Fibroblast of villous mesenchyme (primary cell): ENCODE measurements around the gene RILPL2. TPM values are rescaled to one million over a fixed set of nuclear protein-coding genes. Genes with fewer than 3 reads are reported as not detected.
"Not testable (repeated sequence)": the region's sequence is repeated elsewhere in the genome, so short reads cannot be mapped to it uniquely, and the experiment has no call there.

ENCODE experiments used
- DNase-seq: peaks from one replicate; pipeline ENCODE4 v3.0.0-alpha.2; 2010; ENCODE audit warnings: low read depth
- H3K4me3 ChIP-seq: 2 replicates; pipeline ENCODE4 v1.5.1; 2011; ENCODE audit warnings: low read depth, mild to moderate bottlenecking, low read length
- total RNA-seq: library from RNA; depleted of rRNA; stranded (reverse); fragments of >200 nt; gene quantifications from 2 replicates; pipeline ENCODE4 v1.2.3, GENCODE V29; 2012
- TF ChIP-seq, protein P1 (sequence below): IDR thresholded peaks from 2 replicates; pipeline ENCODE4 v1.5.1; 2012; ENCODE audit warnings: low read depth, mild to moderate bottlenecking, low read length; ENCODE audit not compliant: insufficient read depth

Gene RILPL2
- total RNA-seq, 1 donor = 5.6 TPM

DNA sequence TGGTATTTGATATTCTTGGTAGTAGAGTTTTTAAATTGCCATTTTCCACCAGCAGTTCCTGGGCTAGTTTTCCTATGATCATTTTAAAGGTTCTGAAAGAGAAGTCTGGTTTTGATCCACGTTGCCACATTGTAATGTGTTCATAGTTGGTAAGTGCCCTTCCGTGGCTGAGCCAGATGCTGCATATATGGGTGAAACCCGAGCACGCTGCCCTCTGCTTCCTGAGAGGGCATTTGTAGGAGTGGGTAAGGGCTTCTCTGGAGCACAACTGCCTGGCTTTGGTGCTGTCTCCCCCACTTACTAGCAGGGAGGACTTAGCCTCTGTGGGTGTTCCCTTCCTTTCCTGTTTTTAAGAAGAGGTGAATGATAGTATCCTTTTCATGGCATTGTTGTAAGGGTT lies 28.6 kb upstream of the RILPL2 start:
- no peak overlapping the region for H3K4me3 ChIP-seq
- DNase-seq = no peak
- TF ChIP-seq, protein P1, sequence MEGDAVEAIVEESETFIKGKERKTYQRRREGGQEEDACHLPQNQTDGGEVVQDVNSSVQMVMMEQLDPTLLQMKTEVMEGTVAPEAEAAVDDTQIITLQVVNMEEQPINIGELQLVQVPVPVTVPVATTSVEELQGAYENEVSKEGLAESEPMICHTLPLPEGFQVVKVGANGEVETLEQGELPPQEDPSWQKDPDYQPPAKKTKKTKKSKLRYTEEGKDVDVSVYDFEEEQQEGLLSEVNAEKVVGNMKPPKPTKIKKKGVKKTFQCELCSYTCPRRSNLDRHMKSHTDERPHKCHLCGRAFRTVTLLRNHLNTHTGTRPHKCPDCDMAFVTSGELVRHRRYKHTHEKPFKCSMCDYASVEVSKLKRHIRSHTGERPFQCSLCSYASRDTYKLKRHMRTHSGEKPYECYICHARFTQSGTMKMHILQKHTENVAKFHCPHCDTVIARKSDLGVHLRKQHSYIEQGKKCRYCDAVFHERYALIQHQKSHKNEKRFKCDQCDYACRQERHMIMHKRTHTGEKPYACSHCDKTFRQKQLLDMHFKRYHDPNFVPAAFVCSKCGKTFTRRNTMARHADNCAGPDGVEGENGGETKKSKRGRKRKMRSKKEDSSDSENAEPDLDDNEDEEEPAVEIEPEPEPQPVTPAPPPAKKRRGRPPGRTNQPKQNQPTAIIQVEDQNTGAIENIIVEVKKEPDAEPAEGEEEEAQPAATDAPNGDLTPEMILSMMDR = no peak

DNA sequence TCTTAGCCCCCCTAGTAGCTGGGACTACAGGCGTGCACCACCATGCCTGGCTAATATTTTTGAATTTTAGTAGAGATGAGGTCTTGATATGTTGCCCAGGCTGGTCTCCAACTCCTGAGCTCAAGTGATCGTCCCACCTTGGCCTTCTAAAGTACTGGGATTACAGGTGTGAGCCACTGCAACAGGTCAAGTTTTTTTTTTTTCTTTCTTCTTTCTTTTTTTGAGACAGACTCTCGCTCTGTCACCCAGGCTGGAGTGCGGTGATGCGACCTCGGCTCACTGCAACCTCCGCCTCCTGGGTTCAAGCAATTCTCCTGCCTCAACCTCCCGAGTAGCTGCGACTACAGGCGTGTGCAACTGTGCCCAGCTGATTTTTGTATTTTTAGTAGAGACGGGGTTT lies 26.7 kb upstream of the RILPL2 start:
- not testable (repeated sequence) for H3K4me3 ChIP-seq, DNase-seq

DNA sequence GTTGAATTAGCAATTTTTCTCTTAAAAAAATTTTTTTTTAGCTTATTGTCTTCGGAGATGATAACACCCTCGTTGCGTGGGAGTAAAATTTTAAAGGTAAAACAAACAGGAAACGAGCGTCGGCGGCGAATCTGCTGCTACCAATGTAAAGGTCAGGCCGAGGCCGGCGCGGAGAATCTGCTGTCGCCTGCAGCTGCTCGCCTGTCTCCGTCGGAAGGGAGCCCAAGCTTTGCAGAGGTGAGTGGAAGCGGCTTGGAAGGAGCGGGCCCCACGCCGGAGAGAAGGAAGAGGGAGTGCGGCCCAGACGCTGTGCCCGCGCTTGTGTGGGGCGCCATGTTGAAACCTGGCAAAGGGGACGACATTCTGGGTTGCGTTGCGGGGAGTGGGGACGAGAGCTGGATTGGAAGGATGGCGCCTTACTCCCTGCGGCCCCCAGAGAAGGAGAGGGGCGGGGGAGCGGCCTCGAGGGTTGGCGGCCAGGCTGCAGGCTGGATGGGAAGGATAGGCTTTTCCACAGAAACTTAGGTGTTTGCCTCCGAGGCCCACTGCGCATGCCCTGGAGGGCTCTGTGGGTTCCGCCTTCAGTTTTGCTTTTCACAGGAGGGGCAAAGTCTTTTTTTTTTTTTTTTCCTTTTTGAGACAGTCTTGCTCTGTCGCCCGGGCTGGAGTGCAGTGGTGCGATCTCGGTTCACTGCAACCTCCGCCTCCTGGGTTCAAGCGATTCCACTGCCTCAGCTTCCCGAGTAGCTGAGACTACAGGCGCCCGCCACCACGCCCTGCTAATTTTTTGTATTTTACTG lies 21.7 kb upstream of the RILPL2 start, which contains the start of gene SNRNP35:
Gene SNRNP35 (plus strand): TSS at position 160 of the 800 bp plus-strand sequence. CDS start 7,402 bp downstream, outside the sequence.
- TF ChIP-seq, protein P1 = no peak
- peak; percentile 88 for DNase-seq
- peak within 1 kb of the TSS; percentile 91 for H3K4me3 ChIP-seq

DNA sequence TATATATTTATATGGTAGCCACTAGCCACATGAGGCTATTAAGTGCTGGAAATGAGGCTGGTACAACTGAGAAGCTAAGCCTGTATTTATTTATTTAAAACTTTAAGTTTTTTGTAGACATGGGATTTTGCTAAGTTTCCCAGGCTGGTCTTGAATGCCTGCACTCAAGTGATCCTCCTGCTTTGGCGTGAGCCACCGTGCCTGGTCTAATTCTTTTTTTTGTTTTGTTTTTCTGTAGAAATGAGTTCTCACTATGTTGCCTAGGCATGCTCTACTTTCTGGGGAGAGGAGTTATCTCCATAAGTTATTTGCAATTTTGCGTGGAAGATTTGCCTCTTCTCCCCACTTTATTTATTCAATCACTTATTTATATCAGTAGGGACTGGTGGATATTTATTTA lies 16.7 kb upstream of the RILPL2 start:
- TF ChIP-seq, protein P1 = no peak
- H3K4me3 ChIP-seq = no peak overlapping the region
- DNase-seq = no peak

DNA sequence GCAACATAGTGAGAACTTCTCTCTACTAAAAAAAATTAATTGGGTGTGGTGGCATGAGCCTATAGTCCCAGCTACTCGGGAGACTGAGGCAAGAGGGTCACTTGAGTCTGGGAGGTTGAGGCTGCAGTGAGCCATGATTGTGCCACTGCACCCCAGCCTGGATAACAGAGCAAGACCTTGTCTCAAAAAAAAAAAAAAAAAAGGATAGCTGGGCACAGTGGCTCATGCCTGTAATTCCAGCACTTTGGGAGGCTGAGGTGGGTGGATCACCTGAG lies 15.7 kb upstream of the RILPL2 start:
- H3K4me3 ChIP-seq, DNase-seq: not testable (repeated sequence)

DNA sequence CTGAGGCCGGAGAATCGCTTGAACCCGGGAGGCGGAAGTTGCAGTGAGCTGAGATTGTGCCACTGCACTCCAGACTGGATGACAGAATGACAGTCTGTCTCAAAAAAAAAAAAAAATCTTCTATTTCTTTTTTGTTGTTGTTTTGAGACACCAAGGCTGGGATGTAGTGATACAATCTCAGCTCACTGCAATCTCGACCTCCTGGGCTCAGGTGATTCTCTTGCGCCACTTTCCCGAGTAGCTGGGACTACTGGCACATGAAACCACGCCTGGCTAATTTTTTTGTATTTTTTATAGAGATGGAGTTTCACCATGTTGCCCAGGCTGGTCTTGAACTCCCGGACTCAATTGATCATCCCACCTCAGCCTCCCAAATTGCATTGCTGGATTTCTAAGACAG lies 14.2 kb upstream of the RILPL2 start:
- no peak for DNase-seq
- no peak overlapping the region for H3K4me3 ChIP-seq
- TF ChIP-seq, protein P1 = no peak

DNA sequence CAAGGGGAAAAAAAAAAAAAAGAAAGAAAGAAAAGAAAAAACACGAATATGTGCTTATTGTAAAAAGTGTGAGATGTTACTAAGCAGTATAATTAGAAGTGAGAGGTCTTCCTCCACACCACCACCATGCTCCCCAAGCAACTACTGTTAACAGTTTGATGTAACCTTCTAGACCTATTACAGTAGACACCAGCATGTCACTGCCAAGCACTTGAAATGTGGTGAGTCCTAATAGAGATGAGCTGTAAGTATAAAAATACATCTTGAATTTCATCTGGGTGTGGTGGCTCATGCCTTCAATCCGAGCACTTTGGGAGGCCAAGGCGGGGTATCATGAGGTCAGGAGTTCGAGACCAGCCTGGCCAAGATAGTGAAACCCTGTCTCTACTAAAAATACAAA lies 13.4 kb upstream of the RILPL2 start:
- TF ChIP-seq, protein P1 = no peak
- H3K4me3 ChIP-seq = no peak overlapping the region
- no peak for DNase-seq

DNA sequence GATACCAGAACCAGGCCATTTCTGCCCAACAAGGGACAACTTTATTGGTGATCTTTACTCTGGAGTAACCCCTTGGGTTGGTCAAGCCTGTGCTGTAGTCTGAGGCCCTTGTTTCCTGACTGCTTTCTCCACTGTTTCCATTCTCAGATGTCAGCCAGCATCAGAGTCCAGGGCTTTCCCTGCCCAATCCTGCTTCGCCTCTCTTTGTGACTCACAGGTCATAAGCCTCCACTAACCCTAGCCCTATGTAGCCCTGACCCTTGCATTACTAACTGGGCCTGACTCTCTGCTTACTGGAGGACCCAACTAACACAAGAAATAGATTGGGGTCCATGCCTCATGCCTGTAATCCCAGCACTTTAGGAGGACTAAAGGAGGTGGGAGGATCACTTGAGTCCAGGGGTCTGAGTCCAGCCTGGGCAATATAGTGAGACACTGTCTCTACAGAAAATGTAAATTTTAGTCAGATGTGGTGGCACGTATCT lies 12.8 kb upstream of the RILPL2 start:
- DNase-seq = no peak
- no peak overlapping the region for H3K4me3 ChIP-seq
- TF ChIP-seq, protein P1 = no peak
